Lung (tissue), 12 donors: Measurements from ENCODE around the gene SPATS2L. TPM values are rescaled to one million over a fixed set of nuclear protein-coding genes. Genes with fewer than 3 reads are reported as not detected.

Experiments
- ATAC-seq: fragments of 200-7000 bp; cut with Tn5 transposase; one replicate; pipeline ENCODE4 v1.9.1; 2020; ENCODE audit warnings: moderate number of reproducible peaks; ENCODE audit not compliant: insufficient read depth, low FRiP score
- DNase-seq, 3 donors: peaks; one replicate each; pipeline ENCODE4 v3.0.0-alpha.2; 2013 to 2017
- H3K27ac ChIP-seq, 2 donors: one replicate each; pipeline ENCODE4 v1.5.1; 2013; ENCODE audit warnings: mild to moderate bottlenecking in 2 of 2, moderate library complexity in 2 of 2, control low read depth in 1 of 2, inconsistent platforms in 1 of 2, low read depth in 1 of 2, low read length in 1 of 2
- H3K27me3 ChIP-seq, 3 donors: one replicate each; pipeline ENCODE4 v1.5.1; 2013; ENCODE audit warnings: low read length in 2 of 3; ENCODE audit not compliant: control insufficient read depth in 3 of 3, insufficient read depth in 3 of 3
- H3K36me3 ChIP-seq, 4 donors: one replicate each; pipeline ENCODE4 v1.5.1; 2013; ENCODE audit warnings: low read length in 4 of 4, mild to moderate bottlenecking in 1 of 4, moderate library complexity in 1 of 4; ENCODE audit not compliant: control insufficient read depth in 4 of 4, insufficient read depth in 4 of 4
- H3K4me1 ChIP-seq, 5 donors: one replicate each; pipeline ENCODE4 v1.5.1; 2013; ENCODE audit warnings: low read length in 5 of 5, mild to moderate bottlenecking in 2 of 5, moderate library complexity in 1 of 5; ENCODE audit not compliant: control insufficient read depth in 5 of 5, insufficient read depth in 5 of 5
- H3K4me3 ChIP-seq: one replicate; pipeline ENCODE4 v1.5.1; 2013; ENCODE audit warnings: mild to moderate bottlenecking, control low read depth, moderate library complexity
- H3K9ac ChIP-seq, 2 donors: one replicate each; pipeline ENCODE4 v1.5.1; 2013; ENCODE audit warnings: low read length in 2 of 2, control low read depth in 1 of 2; ENCODE audit not compliant: insufficient read depth in 1 of 2
- H3K9me3 ChIP-seq, 4 donors: one replicate each; pipeline ENCODE4 v1.5.1; 2013; ENCODE audit warnings: low read length in 3 of 4, mild to moderate bottlenecking in 1 of 4, moderate library complexity in 1 of 4; ENCODE audit not compliant: control insufficient read depth in 4 of 4, insufficient read depth in 3 of 4
- WGBS, 2 donors: extraction: QIAGEN DNeasy Blood & Tissue Kit; methylation state at CpG; one replicate each; pipeline ENCODE4 v1.1.7; 2013; 5-methylcytosine and 5-hydroxymethylcytosine counted together
- polyA plus RNA-seq, 2 donors: library from polyadenylated mRNA; stranded (reverse); fragments of 200-250 nt; gene quantifications; one replicate each; pipeline ENCODE4 v1.2.1, GENCODE V29; 2013
- total RNA-seq, 2 donors: library from RNA; depleted of rRNA in 1 of 2; stranded (reverse); fragments of >200 nt in 1 of 2; gene quantifications; one replicate each; pipeline ENCODE4 v1.2.1, GENCODE V29; 2014 to 2021
- TF ChIP-seq, protein P1 (sequence below): IDR thresholded peaks from 2 replicates; pipeline ENCODE4 v1.5.1; 2012; ENCODE audit warnings: mild to moderate bottlenecking; ENCODE audit errors: control extremely low read depth, extremely low read depth
- donor health status: control.
- donor health status: control.
- donor health status: Bipolar disorder and iron deficiency.
- donor health status: healthy.
- donor health status: DM: yes; HTN: yes; CAD: no.

The SPATS2L gene
- total and polyA plus RNA-seq, 4 donors, result 30.5 to 96.8 (median 57.2) TPM

GRCh38 chr2:200438846-200439245 lies 132.4 kb downstream of the SPATS2L start:
- Histone ChIP-seq H3K4me3 (no peak overlapping the region), H3K9me3 (no peaks in the 10 kb centered on the region), H3K27ac (no peak overlapping the region), H3K27me3 (no peaks in the 10 kb centered on the region), H3K4me1 (peaks cover 0 to 21% (median 5%) of the 10 kb centered on the region in 5 donors), H3K9ac (no peak overlapping the region), H3K36me3 (peaks cover 0 to 14% (median 9%) of the 10 kb centered on the region in 4 donors)
- TF ChIP-seq, protein P1, sequence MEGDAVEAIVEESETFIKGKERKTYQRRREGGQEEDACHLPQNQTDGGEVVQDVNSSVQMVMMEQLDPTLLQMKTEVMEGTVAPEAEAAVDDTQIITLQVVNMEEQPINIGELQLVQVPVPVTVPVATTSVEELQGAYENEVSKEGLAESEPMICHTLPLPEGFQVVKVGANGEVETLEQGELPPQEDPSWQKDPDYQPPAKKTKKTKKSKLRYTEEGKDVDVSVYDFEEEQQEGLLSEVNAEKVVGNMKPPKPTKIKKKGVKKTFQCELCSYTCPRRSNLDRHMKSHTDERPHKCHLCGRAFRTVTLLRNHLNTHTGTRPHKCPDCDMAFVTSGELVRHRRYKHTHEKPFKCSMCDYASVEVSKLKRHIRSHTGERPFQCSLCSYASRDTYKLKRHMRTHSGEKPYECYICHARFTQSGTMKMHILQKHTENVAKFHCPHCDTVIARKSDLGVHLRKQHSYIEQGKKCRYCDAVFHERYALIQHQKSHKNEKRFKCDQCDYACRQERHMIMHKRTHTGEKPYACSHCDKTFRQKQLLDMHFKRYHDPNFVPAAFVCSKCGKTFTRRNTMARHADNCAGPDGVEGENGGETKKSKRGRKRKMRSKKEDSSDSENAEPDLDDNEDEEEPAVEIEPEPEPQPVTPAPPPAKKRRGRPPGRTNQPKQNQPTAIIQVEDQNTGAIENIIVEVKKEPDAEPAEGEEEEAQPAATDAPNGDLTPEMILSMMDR, result no peak
- DNase-seq (peak in 2 of 3 donors; percentile 79 to 88), ATAC-seq (no peak)
- 79% methylated on average over 1 of the region's 1 CpG for WGBS, 2 donors

DNA sequence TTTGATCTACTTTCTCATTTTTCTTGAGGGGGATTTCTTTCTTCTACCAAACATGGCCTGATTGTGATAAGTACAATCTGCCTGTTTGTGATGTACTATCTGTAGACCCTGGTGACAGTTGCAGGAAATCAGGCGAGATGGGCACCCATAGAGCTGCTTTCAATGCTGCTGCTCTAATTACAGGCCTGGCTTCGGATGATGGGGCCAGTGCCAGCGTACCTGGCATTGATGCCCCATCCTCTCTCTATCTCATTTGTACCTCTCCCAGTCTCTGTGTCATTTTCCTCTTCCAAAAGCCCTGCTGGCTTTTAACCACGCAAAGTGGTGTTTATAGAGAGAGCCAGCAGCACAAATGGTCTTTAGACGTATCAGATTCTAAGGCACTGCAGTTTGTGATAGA lies 133.5 kb downstream of the SPATS2L start:
- H3K36me3 ChIP-seq, result peaks cover 0 to 14% (median 9%) of the 10 kb centered on the region in 4 donors
- WGBS, 2 donors, result 97% methylated on average over 5 of the region's 5 CpGs
- peaks cover 0 to 23% (median 5%) of the 10 kb centered on the region in 5 donors for H3K4me1 ChIP-seq
- no peak for ATAC-seq
- H3K9me3 ChIP-seq, result no peaks in the 10 kb centered on the region
- H3K27ac ChIP-seq, result no peak overlapping the region
- H3K27me3 ChIP-seq, result no peaks in the 10 kb centered on the region
- H3K4me3 ChIP-seq, result no peak overlapping the region
- H3K9ac ChIP-seq, result no peak overlapping the region
- TF ChIP-seq, protein P1, result no peak
- DNase-seq, result no peak

DNA sequence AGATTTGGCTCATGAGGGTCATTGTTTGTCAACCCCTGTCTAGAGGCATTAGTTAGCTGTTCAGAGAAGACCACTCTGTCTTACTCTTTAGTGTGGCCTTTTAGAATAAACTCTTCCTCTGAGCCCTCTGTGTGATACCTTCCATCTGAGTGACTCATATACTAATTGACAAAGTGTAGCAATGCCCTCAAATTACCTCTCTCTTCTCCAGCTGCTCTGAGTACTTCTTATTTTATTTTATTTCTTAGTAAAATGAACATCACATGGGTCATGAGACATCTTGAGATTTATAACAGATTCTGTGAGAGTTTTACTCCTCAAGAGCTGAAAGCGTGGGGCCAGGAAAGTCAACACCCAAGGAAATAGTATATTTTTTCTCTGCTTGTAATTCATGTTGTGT lies 136.0 kb downstream of the SPATS2L start:
- no peak for ATAC-seq
- H3K36me3 ChIP-seq, result peaks cover 0 to 10% (median 4%) of the 10 kb centered on the region in 4 donors

More for the DNA sequence above, 136.0 kb downstream of the SPATS2L start:
- H3K27ac ChIP-seq, result no peak overlapping the region
- peaks cover 0 to 23% (median 5%) of the 10 kb centered on the region in 5 donors for H3K4me1 ChIP-seq
- H3K9ac ChIP-seq, result no peak overlapping the region
- WGBS, 2 donors, result 92 to 94% methylated on average over 1 of the region's 1 CpG
- TF ChIP-seq, protein P1, result no peak
- H3K27me3 ChIP-seq, result no peaks in the 10 kb centered on the region
- H3K9me3 ChIP-seq, result no peaks in the 10 kb centered on the region
- no peak overlapping the region for H3K4me3 ChIP-seq
- no peak for DNase-seq
